Measurements from ENCODE around the gene SAMD8. TPM values are rescaled to one million over a fixed set of nuclear protein-coding genes. Genes with fewer than 3 reads are reported as not detected.

SAMD8 gene
- total RNA-seq, 1 donor from 2014 or later = 17.7 TPM

GRCh38 chr10:75165684-75166622, 54.5 kb downstream of the SAMD8 start:
- Histone ChIP-seq H3K4me1 (ENCODE audit: control insufficient read depth in 3 of 3, insufficient read depth in 3 of 3, low read length in 3 of 3) (peaks cover 11% of the 10 kb centered on the region in 3 donors), H3K36me3 (ENCODE audit: control insufficient read depth in 3 of 3, insufficient read depth in 3 of 3, low read length in 3 of 3) (peaks cover 4 to 8% (median 7%) of the 10 kb centered on the region in 3 donors), H3K9ac (ENCODE audit: low read depth in 1 of 3, low read length in 3 of 3) (peak overlapping the region in 1 of 3 donors; percentile 33), H3K4me3 (ENCODE audit: low read length in 3 of 3) (no peak overlapping the region), H3K9me3 (ENCODE audit: control insufficient read depth in 3 of 3, low read length in 3 of 3) (no peaks in the 10 kb centered on the region), H3K27me3 (ENCODE audit: control insufficient read depth in 3 of 3, insufficient read depth in 3 of 3, low read length in 3 of 3) (no peaks in the 10 kb centered on the region), H3K27ac (ENCODE audit: low read depth, low read length) (no peak overlapping the region)

DNA sequence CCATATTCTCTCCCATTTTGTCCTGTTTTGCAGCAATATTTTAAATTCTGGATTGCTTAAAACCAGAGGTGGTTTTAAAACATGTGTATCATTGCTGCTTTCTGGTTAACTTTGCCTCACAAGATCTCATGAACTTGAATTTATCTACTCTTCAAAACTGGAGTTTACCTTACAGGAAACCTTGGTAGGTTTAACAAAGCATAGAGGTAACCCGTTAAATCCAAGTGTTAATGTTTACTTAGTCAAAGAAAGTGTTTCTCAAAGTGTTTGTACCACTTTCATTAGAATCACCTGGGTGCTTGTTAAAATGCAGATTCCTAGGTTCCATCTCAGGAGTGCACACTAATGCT, 55.1 kb downstream of the SAMD8 start:
- peak overlapping the region in 1 of 3 donors; percentile 33 for H3K9ac ChIP-seq (ENCODE audit: low read depth in 1 of 3, low read length in 3 of 3)
- H3K27ac ChIP-seq (ENCODE audit: low read depth, low read length) = no peak overlapping the region
- peaks cover 4 to 8% (median 7%) of the 10 kb centered on the region in 3 donors for H3K36me3 ChIP-seq (ENCODE audit: control insufficient read depth in 3 of 3, insufficient read depth in 3 of 3, low read length in 3 of 3)
- peaks cover 11% of the 10 kb centered on the region in 3 donors for H3K4me1 ChIP-seq (ENCODE audit: control insufficient read depth in 3 of 3, insufficient read depth in 3 of 3, low read length in 3 of 3)
- H3K4me3 ChIP-seq (ENCODE audit: low read length in 3 of 3) = no peak overlapping the region
- no peaks in the 10 kb centered on the region for H3K9me3 ChIP-seq (ENCODE audit: control insufficient read depth in 3 of 3, low read length in 3 of 3)
- no peaks in the 10 kb centered on the region for H3K27me3 ChIP-seq (ENCODE audit: control insufficient read depth in 3 of 3, insufficient read depth in 3 of 3, low read length in 3 of 3)

- Histone ChIP-seq H3K27ac (ENCODE audit: low read depth, low read length) (peak overlapping the region; percentile 15), H3K9ac (ENCODE audit: low read depth in 1 of 3, low read length in 3 of 3) (no peak overlapping the region)
These were observed 56.8 kb downstream of the SAMD8 start for GRCh38 chr10:75168275-75168674.

GRCh38 chr10:75170215-75170614, 58.8 kb downstream of the SAMD8 start:
- Histone ChIP-seq H3K9ac (ENCODE audit: low read depth in 1 of 3, low read length in 3 of 3) (peak overlapping the region in 1 of 3 donors; percentile 33), H3K36me3 (ENCODE audit: control insufficient read depth in 3 of 3, insufficient read depth in 3 of 3, low read length in 3 of 3) (peaks cover 4 to 10% (median 7%) of the 10 kb centered on the region in 3 donors), H3K27ac (ENCODE audit: low read depth, low read length) (peak overlapping the region; percentile 65)

More at GRCh38 chr10:75168275-75168674, 56.8 kb downstream of the SAMD8 start:
- H3K4me3 ChIP-seq (ENCODE audit: low read length in 3 of 3) = no peak overlapping the region
- peaks cover 4 to 10% (median 7%) of the 10 kb centered on the region in 3 donors for H3K36me3 ChIP-seq (ENCODE audit: control insufficient read depth in 3 of 3, insufficient read depth in 3 of 3, low read length in 3 of 3)
- no peaks in the 10 kb centered on the region for H3K27me3 ChIP-seq (ENCODE audit: control insufficient read depth in 3 of 3, insufficient read depth in 3 of 3, low read length in 3 of 3)
- peaks cover 11% of the 10 kb centered on the region in 3 donors for H3K4me1 ChIP-seq (ENCODE audit: control insufficient read depth in 3 of 3, insufficient read depth in 3 of 3, low read length in 3 of 3)
- H3K9me3 ChIP-seq (ENCODE audit: control insufficient read depth in 3 of 3, low read length in 3 of 3) = no peaks in the 10 kb centered on the region

DNA sequence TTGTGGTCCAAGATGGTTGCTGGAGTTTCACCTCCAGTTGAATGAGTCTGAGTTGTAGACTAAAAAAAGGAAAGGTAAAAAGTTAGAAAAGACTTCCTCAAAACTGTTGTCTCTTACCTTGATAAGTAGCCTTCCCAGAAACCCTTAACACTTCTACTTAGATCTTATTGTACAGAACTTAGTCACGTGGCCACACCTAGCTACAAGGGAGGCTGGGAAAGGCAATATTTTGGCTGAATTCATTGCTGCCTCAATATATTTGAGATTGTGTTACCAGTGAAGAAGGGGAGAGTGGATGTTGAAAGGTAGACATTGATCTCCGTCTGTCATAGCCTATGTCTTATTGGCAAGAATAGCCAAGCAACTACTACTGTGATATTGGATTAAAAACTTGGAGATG, 63.6 kb downstream of the SAMD8 start:
- Histone ChIP-seq H3K9me3 (ENCODE audit: control insufficient read depth in 3 of 3, low read length in 3 of 3) (no peaks in the 10 kb centered on the region), H3K27ac (ENCODE audit: low read depth, low read length) (no peak overlapping the region), H3K9ac (ENCODE audit: low read depth in 1 of 3, low read length in 3 of 3) (no peak overlapping the region), H3K36me3 (ENCODE audit: control insufficient read depth in 3 of 3, insufficient read depth in 3 of 3, low read length in 3 of 3) (peaks cover 0 to 10% (median 9%) of the 10 kb centered on the region in 3 donors), H3K27me3 (ENCODE audit: control insufficient read depth in 3 of 3, insufficient read depth in 3 of 3, low read length in 3 of 3) (no peaks in the 10 kb centered on the region), H3K4me3 (ENCODE audit: low read length in 3 of 3) (no peak overlapping the region), H3K4me1 (ENCODE audit: control insufficient read depth in 3 of 3, insufficient read depth in 3 of 3, low read length in 3 of 3) (peaks cover 0 to 3% (median 0%) of the 10 kb centered on the region in 3 donors)

More at GRCh38 chr10:75170215-75170614, 58.8 kb downstream of the SAMD8 start:
- H3K4me3 ChIP-seq (ENCODE audit: low read length in 3 of 3) = no peak overlapping the region
- peaks cover 6 to 7% (median 6%) of the 10 kb centered on the region in 3 donors for H3K4me1 ChIP-seq (ENCODE audit: control insufficient read depth in 3 of 3, insufficient read depth in 3 of 3, low read length in 3 of 3)
- no peaks in the 10 kb centered on the region for H3K9me3 ChIP-seq (ENCODE audit: control insufficient read depth in 3 of 3, low read length in 3 of 3)
- no peaks in the 10 kb centered on the region for H3K27me3 ChIP-seq (ENCODE audit: control insufficient read depth in 3 of 3, insufficient read depth in 3 of 3, low read length in 3 of 3)

GRCh38 chr10:75176046-75176445, 64.6 kb downstream of the SAMD8 start:
- Histone ChIP-seq H3K9ac (ENCODE audit: low read depth in 1 of 3, low read length in 3 of 3) (no peak overlapping the region), H3K4me3 (ENCODE audit: low read length in 3 of 3) (no peak overlapping the region), H3K27me3 (ENCODE audit: control insufficient read depth in 3 of 3, insufficient read depth in 3 of 3, low read length in 3 of 3) (no peaks in the 10 kb centered on the region), H3K27ac (ENCODE audit: low read depth, low read length) (no peak overlapping the region), H3K36me3 (ENCODE audit: control insufficient read depth in 3 of 3, insufficient read depth in 3 of 3, low read length in 3 of 3) (peaks cover 0 to 10% (median 9%) of the 10 kb centered on the region in 3 donors), H3K4me1 (ENCODE audit: control insufficient read depth in 3 of 3, insufficient read depth in 3 of 3, low read length in 3 of 3) (no peaks in the 10 kb centered on the region), H3K9me3 (ENCODE audit: control insufficient read depth in 3 of 3, low read length in 3 of 3) (no peaks in the 10 kb centered on the region)

DNA sequence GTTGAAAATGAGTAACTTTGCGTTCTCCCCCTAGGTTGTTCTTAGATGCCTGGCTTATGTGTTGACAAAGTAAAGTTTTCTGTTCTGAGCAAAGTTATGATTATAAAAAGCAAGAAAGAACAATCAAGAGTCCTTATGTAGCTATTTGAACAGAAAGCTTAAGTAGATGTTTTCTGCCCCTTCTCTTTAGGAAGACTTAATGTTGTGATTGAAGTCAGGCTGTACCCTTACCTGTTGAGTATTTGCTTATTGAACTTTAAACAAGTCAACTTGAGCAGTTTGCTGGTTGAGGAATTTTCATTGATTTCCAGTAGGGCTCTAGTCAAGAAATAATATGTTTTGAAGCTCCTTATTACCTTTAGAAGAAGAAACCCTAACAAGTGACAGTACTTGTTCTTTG, 65.3 kb downstream of the SAMD8 start:
- Histone ChIP-seq H3K4me3 (ENCODE audit: low read length in 3 of 3) (no peak overlapping the region), H3K9me3 (ENCODE audit: control insufficient read depth in 3 of 3, low read length in 3 of 3) (no peaks in the 10 kb centered on the region), H3K36me3 (ENCODE audit: control insufficient read depth in 3 of 3, insufficient read depth in 3 of 3, low read length in 3 of 3) (peaks cover 0 to 10% (median 9%) of the 10 kb centered on the region in 3 donors), H3K4me1 (ENCODE audit: control insufficient read depth in 3 of 3, insufficient read depth in 3 of 3, low read length in 3 of 3) (no peaks in the 10 kb centered on the region), H3K27ac (ENCODE audit: low read depth, low read length) (no peak overlapping the region), H3K27me3 (ENCODE audit: control insufficient read depth in 3 of 3, insufficient read depth in 3 of 3, low read length in 3 of 3) (no peaks in the 10 kb centered on the region), H3K9ac (ENCODE audit: low read depth in 1 of 3, low read length in 3 of 3) (no peak overlapping the region)

DNA sequence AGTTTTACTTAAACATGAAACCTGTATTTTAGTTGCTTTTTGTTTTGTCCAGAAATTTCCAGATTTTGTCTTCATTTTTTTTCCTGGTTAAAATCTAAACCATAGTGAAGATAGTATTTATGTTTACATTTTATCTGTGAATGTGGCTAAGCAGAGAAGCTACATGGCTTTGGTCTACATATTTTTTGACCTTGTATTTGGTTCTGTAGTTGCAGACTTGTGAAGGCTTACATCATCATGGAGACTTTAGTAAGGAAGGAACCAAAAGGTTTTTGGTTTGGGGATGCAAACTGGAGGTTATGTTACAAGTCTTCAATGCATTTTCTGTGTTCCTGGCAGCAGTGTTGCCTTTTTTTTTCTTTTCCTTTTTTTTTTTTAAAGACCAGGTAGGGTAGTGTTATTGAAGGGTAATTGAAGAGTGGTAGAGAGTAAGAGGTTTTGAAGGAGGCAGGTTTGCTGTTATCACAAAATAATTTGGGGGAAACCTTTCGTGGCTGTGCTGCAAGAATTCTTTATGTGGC, 68.3 kb downstream of the SAMD8 start:
- H3K27ac ChIP-seq (ENCODE audit: low read depth, low read length) = no peak overlapping the region
- no peaks in the 10 kb centered on the region for H3K9me3 ChIP-seq (ENCODE audit: control insufficient read depth in 3 of 3, low read length in 3 of 3)
- H3K4me3 ChIP-seq (ENCODE audit: low read length in 3 of 3) = no peak overlapping the region
- H3K4me1 ChIP-seq (ENCODE audit: control insufficient read depth in 3 of 3, insufficient read depth in 3 of 3, low read length in 3 of 3) = no peaks in the 10 kb centered on the region
- no peaks in the 10 kb centered on the region for H3K27me3 ChIP-seq (ENCODE audit: control insufficient read depth in 3 of 3, insufficient read depth in 3 of 3, low read length in 3 of 3)
- H3K36me3 ChIP-seq (ENCODE audit: control insufficient read depth in 3 of 3, insufficient read depth in 3 of 3, low read length in 3 of 3) = peaks cover 0 to 16% (median 7%) of the 10 kb centered on the region in 3 donors
- no peak overlapping the region for H3K9ac ChIP-seq (ENCODE audit: low read depth in 1 of 3, low read length in 3 of 3)

DNA sequence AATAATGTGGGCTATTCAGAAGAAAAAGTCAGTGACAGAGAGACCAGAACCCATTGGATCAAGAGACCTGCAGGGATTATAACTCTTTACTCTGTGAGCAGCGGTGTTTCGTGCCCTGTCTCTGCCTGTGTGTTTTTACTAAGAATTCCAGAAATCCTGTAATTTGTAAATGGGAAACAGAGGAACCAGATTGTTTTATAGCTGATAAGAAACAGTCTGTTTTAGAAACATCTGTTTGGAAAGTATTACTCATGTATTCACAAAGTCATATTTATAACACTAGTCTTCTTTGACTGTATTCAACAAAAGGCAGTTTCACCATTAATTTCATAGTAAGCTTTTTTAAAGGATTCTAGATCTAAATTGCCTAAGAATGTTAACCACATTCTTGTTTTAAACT, 69.1 kb downstream of the SAMD8 start:
- H3K4me1 ChIP-seq (ENCODE audit: control insufficient read depth in 3 of 3, insufficient read depth in 3 of 3, low read length in 3 of 3) = peaks cover 0 to 6% (median 0%) of the 10 kb centered on the region in 3 donors
- no peaks in the 10 kb centered on the region for H3K9me3 ChIP-seq (ENCODE audit: control insufficient read depth in 3 of 3, low read length in 3 of 3)
- no peaks in the 10 kb centered on the region for H3K27me3 ChIP-seq (ENCODE audit: control insufficient read depth in 3 of 3, insufficient read depth in 3 of 3, low read length in 3 of 3)
- H3K27ac ChIP-seq (ENCODE audit: low read depth, low read length) = no peak overlapping the region
- H3K36me3 ChIP-seq (ENCODE audit: control insufficient read depth in 3 of 3, insufficient read depth in 3 of 3, low read length in 3 of 3) = peaks cover 0 to 16% (median 7%) of the 10 kb centered on the region in 3 donors
- no peak overlapping the region for H3K9ac ChIP-seq (ENCODE audit: low read depth in 1 of 3, low read length in 3 of 3)
- no peak overlapping the region for H3K4me3 ChIP-seq (ENCODE audit: low read length in 3 of 3)

GRCh38 chr10:75181073-75181472, 69.6 kb downstream of the SAMD8 start:
- Histone ChIP-seq H3K4me3 (ENCODE audit: low read length in 3 of 3) (no peak overlapping the region), H3K36me3 (ENCODE audit: control insufficient read depth in 3 of 3, insufficient read depth in 3 of 3, low read length in 3 of 3) (peaks cover 0 to 13% (median 4%) of the 10 kb centered on the region in 3 donors), H3K27ac (ENCODE audit: low read depth, low read length) (no peak overlapping the region), H3K9me3 (ENCODE audit: control insufficient read depth in 3 of 3, low read length in 3 of 3) (no peaks in the 10 kb centered on the region), H3K27me3 (ENCODE audit: control insufficient read depth in 3 of 3, insufficient read depth in 3 of 3, low read length in 3 of 3) (no peaks in the 10 kb centered on the region), H3K9ac (ENCODE audit: low read depth in 1 of 3, low read length in 3 of 3) (no peak overlapping the region), H3K4me1 (ENCODE audit: control insufficient read depth in 3 of 3, insufficient read depth in 3 of 3, low read length in 3 of 3) (peaks cover 0 to 10% (median 2%) of the 10 kb centered on the region in 3 donors)
